Stomach (tissue), 9 donors: ENCODE data around the gene COL21A1. TPM values are rescaled to one million over a fixed set of nuclear protein-coding genes. Genes with fewer than 3 reads are reported as not detected.
A peak's percentile ranks its signal among the peaks of the same experiment; 100 is the strongest.

ENCODE experiments used
- DNase-seq, 2 donors: peaks; one replicate each; pipeline versions ENCODE4 v3.0.0 to v3.0.0-alpha.2; 2013 to 2019
- H3K27ac ChIP-seq, 5 donors: fragments of 200-600 bp in 4 of 5; sonication (generic) in 4 of 5; one replicate each; pipeline ENCODE4 v1.5.1; 2013 to 2019; ENCODE audit warnings: mild to moderate bottlenecking in 1 of 5, moderate library complexity in 1 of 5
- H3K27me3 ChIP-seq, 3 donors: fragments of 200-600 bp; sonication (generic); one replicate each; pipeline ENCODE4 v1.5.1; 2017 to 2019; ENCODE audit warnings: mixed run types in 1 of 3
- H3K36me3 ChIP-seq, 4 donors: fragments of 200-600 bp; sonication (generic); 1 replicate in 3 of 4; 2 replicates in 1 of 4; pipeline ENCODE4 v1.5.1; 2016 to 2019
- H3K4me1 ChIP-seq, 4 donors: fragments of 200-600 bp; sonication (generic); one replicate each; pipeline ENCODE4 v1.5.1; 2016 to 2019
- H3K4me3 ChIP-seq, 4 donors: fragments of 200-600 bp; sonication (generic) in 3 of 4; one replicate each; pipeline ENCODE4 v1.5.1; 2016 to 2019; ENCODE audit warnings: mild to moderate bottlenecking in 1 of 4
- H3K9me3 ChIP-seq, 4 donors: fragments of 200-600 bp; sonication (generic); one replicate each; pipeline ENCODE4 v1.5.1; 2016 to 2019
- EP300 ChIP-seq: sonication (generic); formaldehyde crosslinking; IDR thresholded peaks from one replicate; pipeline ENCODE4 v1.6.1; 2017; ENCODE audit warnings: antibody characterized with exemption
- POLR2A ChIP-seq, 4 donors: fragments of 450-650 bp; IDR thresholded peaks; one replicate each; pipeline ENCODE4 v1.6.1; 2016; ENCODE audit warnings: antibody characterized with exemption in 4 of 4, control low read depth in 2 of 4, mild to moderate bottlenecking in 1 of 4, moderate library complexity in 1 of 4
- POLR2AphosphoS5 ChIP-seq, 3 donors: sonication (generic); formaldehyde crosslinking; IDR thresholded peaks; one replicate each; pipeline ENCODE4 v1.6.1; 2016; ENCODE audit warnings: antibody characterized with exemption in 3 of 3
- WGBS, 5 donors: extraction: QIAGEN DNeasy Blood & Tissue Kit in 3 of 5; methylation state at CpG; one replicate each; pipeline versions ENCODE4 v1.1.5 to v1.1.7; 2013 to 2018; 5-methylcytosine and 5-hydroxymethylcytosine counted together
- intact Hi-C: fragments of 100-400 bp; cut with DNase I; formaldehyde crosslinking; loops from one replicate; pipeline ENCODE4 v1.15.1; 2023; ENCODE audit warnings: low total_unique reads
- polyA plus RNA-seq, 3 donors: library from polyadenylated mRNA; stranded (reverse); fragments of 200-250 nt; gene quantifications; one replicate each; pipeline ENCODE4 v1.2.3, GENCODE V29; 2013
- total RNA-seq, 5 donors: library from RNA; depleted of rRNA; stranded (reverse); fragments of >200 nt; gene quantifications; one replicate each; pipeline versions ENCODE4 v1.1.0 to v1.2.3, GENCODE V29; 2014 to 2016
- TF ChIP-seq, protein P1 (sequence below), 7 experiments: fragments of 450-650 bp in 4 of 7; fragments of 200-600 bp in 3 of 7; sonication (generic) in 3 of 7; IDR thresholded peaks; one replicate each; pipeline ENCODE4 v1.5.1; 2016 to 2019; ENCODE audit warnings: antibody characterized with exemption in 7 of 7, control low read depth in 2 of 7, mild to moderate bottlenecking in 1 of 7
- donor health status: healthy with polysubstance abuse.
- donor health status: Bipolar disorder and iron deficiency.
- donor health status: healthy.

The COL21A1 gene
- total and polyA plus RNA-seq, 8 donors = 0.31 to 69.4 (median 4.1) TPM; not detected in 1

DNA sequence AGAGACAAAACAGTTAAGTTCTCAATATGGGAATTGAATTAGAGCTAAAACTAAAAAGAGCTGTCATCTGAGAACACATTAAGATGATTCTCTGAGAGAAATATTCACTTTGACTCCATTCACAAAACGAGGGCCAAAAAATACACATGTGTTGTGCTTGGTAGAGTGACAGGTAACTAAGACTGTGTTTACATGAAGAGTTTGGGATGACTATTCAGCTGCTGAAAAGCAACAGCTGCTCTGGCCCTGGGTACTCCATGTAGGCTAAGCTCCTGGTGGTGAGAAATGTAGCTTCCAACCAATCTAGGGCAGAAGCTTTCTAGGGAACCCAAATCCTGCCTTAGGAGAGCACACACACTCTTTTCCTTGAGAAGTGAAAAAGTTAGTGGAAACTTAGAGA, 184.5 kb downstream of the COL21A1 start:
- no peaks in the 10 kb centered on the region for H3K4me1 ChIP-seq
- intact Hi-C loops = no loop called here
- H3K4me3 ChIP-seq = no peak overlapping the region
- 20 to 50% (median 29%) methylated on average over 1 of the region's 1 CpG for WGBS, 5 donors
- TF ChIP-seq EP300 = no peak
- H3K36me3 ChIP-seq = no peaks in the 10 kb centered on the region
- H3K9me3 ChIP-seq = no peaks in the 10 kb centered on the region
- H3K27me3 ChIP-seq = no peaks in the 10 kb centered on the region
- peak in 1 of 2 donors; percentile 36 for DNase-seq
- no peak overlapping the region for H3K27ac ChIP-seq

DNA sequence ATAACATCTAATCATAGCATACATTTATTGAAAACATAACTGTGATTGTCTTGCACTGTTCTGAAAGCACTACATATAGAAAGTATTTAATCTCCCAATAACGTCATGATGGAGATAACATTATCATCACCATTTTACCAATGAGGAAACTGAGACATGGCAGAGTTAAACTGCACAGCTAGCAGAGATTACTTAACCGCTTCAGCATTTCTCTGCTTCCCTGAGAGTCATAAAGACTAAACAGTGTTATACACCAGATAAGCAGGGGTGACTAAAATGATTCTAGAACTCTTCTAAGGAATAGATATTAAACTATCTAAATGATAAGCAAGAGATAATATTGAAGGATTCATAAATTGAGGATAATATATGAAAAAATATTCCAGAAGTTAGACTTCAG, 188.7 kb downstream of the COL21A1 start:
- Histone ChIP-seq H3K9me3 (no peaks in the 10 kb centered on the region), H3K36me3 (no peaks in the 10 kb centered on the region), H3K27ac (no peak overlapping the region), H3K27me3 (no peaks in the 10 kb centered on the region), H3K4me1 (no peaks in the 10 kb centered on the region), H3K4me3 (no peak overlapping the region)
- no peak for DNase-seq
- 46 to 60% (median 52%) methylated on average over 2 of the region's 2 CpGs for WGBS, 5 donors
- intact Hi-C loops = no loop called here
- TF ChIP-seq, protein P1, sequence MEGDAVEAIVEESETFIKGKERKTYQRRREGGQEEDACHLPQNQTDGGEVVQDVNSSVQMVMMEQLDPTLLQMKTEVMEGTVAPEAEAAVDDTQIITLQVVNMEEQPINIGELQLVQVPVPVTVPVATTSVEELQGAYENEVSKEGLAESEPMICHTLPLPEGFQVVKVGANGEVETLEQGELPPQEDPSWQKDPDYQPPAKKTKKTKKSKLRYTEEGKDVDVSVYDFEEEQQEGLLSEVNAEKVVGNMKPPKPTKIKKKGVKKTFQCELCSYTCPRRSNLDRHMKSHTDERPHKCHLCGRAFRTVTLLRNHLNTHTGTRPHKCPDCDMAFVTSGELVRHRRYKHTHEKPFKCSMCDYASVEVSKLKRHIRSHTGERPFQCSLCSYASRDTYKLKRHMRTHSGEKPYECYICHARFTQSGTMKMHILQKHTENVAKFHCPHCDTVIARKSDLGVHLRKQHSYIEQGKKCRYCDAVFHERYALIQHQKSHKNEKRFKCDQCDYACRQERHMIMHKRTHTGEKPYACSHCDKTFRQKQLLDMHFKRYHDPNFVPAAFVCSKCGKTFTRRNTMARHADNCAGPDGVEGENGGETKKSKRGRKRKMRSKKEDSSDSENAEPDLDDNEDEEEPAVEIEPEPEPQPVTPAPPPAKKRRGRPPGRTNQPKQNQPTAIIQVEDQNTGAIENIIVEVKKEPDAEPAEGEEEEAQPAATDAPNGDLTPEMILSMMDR (IDR thresholded peaks at IDR 0.05) = no peak
- TF ChIP-seq POLR2AphosphoS5 (IDR thresholded peaks at IDR 0.05) = no peak
- TF ChIP-seq POLR2A (IDR thresholded peaks at IDR 0.05) = no peak
- TF ChIP-seq EP300 = no peak

DNA sequence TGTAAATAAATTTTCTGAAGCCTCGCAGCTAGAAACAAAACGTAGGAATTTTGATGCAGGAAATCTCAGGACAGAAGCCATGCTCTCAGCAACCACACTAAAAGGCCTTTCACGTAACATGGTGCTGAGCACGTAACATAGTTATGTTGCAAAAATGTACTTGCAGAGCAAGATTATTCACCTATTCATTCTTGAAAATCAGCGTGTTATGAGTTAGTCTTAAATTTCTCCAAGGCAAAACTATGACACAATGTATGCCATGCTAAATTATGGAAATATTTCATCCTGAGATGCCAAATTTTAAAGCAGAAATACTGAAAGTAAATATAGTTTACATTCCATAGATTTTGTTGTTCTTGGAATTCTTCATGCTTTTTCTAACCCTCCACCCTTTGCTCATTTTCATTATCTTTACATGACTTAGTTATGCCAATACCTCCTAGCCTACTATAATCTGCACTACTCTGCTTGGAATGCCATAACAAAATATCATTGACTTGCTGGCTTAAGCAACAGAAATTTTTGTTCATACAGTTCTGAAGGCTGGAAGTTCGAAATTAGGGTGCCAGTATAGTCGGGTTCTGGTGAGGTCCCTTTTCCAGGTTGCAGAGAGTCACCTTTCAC, 192.2 kb downstream of the COL21A1 start:
- no peaks in the 10 kb centered on the region for H3K36me3 ChIP-seq
- no peak overlapping the region for H3K27ac ChIP-seq
- intact Hi-C loops = no loop called here
- H3K4me1 ChIP-seq = no peaks in the 10 kb centered on the region
- H3K4me3 ChIP-seq = no peak overlapping the region
- no peaks in the 10 kb centered on the region for H3K9me3 ChIP-seq
- DNase-seq = no peak
- WGBS, 5 donors = 73 to 84% (median 82%) methylated on average over 7 of the region's 7 CpGs
- no peaks in the 10 kb centered on the region for H3K27me3 ChIP-seq
- TF ChIP-seq EP300 = no peak

DNA sequence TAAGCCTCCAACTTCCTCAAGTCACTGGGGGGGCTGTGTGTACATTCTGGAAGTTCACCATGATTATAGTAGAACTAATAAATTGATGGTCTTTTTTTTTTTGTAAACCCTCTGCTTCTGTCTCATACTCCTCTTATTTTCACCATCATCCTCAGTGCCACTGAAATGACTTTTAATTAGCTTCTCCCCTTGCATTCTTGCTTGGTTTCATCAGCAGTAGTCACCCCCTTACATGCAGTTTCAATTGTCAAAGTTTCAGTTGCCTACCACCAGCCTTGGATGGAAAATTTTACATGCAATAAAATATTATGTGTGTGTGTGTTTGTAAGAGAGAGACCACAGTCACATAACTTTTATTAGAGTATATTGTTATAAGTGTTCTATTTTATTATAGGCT, 196.2 kb downstream of the COL21A1 start:
- intact Hi-C loops = no loop called here
- no peaks in the 10 kb centered on the region for H3K27me3 ChIP-seq
- TF ChIP-seq, protein P1 (IDR thresholded peaks at IDR 0.05) = no peak
- TF ChIP-seq EP300 = no peak
- TF ChIP-seq POLR2A (IDR thresholded peaks at IDR 0.05) = no peak
- no peak for TF ChIP-seq POLR2AphosphoS5 (IDR thresholded peaks at IDR 0.05)
- H3K9me3 ChIP-seq = no peaks in the 10 kb centered on the region
- H3K4me3 ChIP-seq = no peak overlapping the region
- no peak for DNase-seq
- H3K27ac ChIP-seq = no peak overlapping the region
- no peaks in the 10 kb centered on the region for H3K4me1 ChIP-seq
- H3K36me3 ChIP-seq = no peaks in the 10 kb centered on the region

DNA sequence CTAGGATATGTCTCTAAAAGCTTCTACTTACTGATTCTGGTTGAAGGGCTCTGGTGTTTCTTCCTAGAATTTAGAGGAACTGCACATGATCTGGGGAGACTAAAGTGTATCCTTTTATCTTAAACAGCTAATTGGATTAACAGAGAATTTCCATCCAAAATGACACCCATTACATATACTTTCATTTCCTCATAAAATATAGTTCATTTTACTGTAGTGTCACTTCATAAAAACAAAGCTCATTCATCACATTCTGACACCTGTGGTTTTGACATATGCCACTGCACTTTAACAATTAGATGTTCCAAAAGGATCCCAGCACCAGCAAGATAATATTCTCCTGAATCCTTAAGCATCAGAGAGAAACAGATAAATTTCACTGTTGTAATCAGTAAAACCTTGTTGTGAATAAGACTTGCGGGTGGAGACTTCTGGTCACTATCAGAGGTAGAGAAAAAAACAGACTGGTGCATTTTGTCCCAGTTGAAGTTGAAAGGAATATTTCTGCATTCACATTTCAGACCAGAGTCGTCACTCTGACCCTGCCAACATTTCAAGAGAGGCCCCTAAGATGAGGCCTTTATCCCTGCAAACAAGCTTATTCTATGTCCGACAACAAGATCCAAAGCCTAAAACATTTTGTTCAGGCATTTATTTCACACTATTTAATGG, 196.7 kb downstream of the COL21A1 start:
- intact Hi-C loops = no loop called here
- Histone ChIP-seq H3K27me3 (no peaks in the 10 kb centered on the region), H3K4me1 (no peaks in the 10 kb centered on the region), H3K36me3 (no peaks in the 10 kb centered on the region), H3K9me3 (no peaks in the 10 kb centered on the region), H3K27ac (no peak overlapping the region), H3K4me3 (no peak overlapping the region)
- TF ChIP-seq, protein P1 (IDR thresholded peaks at IDR 0.05) = no peak
- no peak for TF ChIP-seq POLR2AphosphoS5 (IDR thresholded peaks at IDR 0.05)
- no peak for TF ChIP-seq POLR2A (IDR thresholded peaks at IDR 0.05)
- TF ChIP-seq EP300 = no peak
- 57 to 76% (median 70%) methylated on average over 3 of the region's 3 CpGs for WGBS, 5 donors
- DNase-seq = no peak
